ENCODE measurements around the gene CFTR. TPM values are rescaled to one million over a fixed set of nuclear protein-coding genes. Genes with fewer than 3 reads are reported as not detected.

CFTR gene
- total and polyA plus RNA-seq, 9 of the 15 experiments (the other 6 are each of a cell fraction or from before 2014, with no cell fraction given), result 0.20 TPM; not detected in 8

GRCh38 chr7:117559391-117559790 lies 79.6 kb downstream of the CFTR start:
- no peaks in the 10 kb centered on the region for H3K36me3 ChIP-seq (ENCODE audit: control insufficient read depth, insufficient read depth, low read length)
- H3K9ac ChIP-seq (ENCODE audit: insufficient read depth in 1 of 2, low read depth in 2 of 2, low read length in 2 of 2), result no peak overlapping the region
- no peaks in the 10 kb centered on the region for H3K9me1 ChIP-seq (ENCODE audit: control insufficient read depth, insufficient read depth, low read length)
- H4K20me1 ChIP-seq (replicated peaks; ENCODE audit: control insufficient read depth, insufficient read depth, low read length), result no peaks in the 10 kb centered on the region
- no peaks in the 10 kb centered on the region for H3K79me2 ChIP-seq (ENCODE audit: control insufficient read depth, insufficient read depth, low read length)
- intact Hi-C loops (cut with micrococcal nuclease), result no loop called here
- H3K27ac ChIP-seq (ENCODE audit: extremely low read depth, low read depth, low read length), result no peak overlapping the region
- H2AFZ ChIP-seq (ENCODE audit: low read depth, low read length), result no peak overlapping the region
- ChIA-PET POLR2A (no interaction called here), CTCF (ENCODE audit: low intra/inter-chr PET ratio) (no interaction called here)
- in situ Hi-C loops (cut with MboI), result no loop called here
- no peak for FAIRE-seq
- 0% methylated on average over 3 of the region's 3 CpGs for WGBS (ENCODE audit: insufficient coverage, low coverage, missing lambda C conversion rate)
- ATAC-seq, result no peak
- no peaks in the 10 kb centered on the region for H3K9me3 ChIP-seq (replicated peaks; ENCODE audit: control insufficient read depth, insufficient read depth, low read depth, low read length)
- BruUV-seq (replicated peaks), result no TSS peak
- no peak for DNase-seq (ENCODE audit: extremely low read depth in 1 of 4, low spot score in 3 of 4)
- TF ChIP-seq, protein P1, sequence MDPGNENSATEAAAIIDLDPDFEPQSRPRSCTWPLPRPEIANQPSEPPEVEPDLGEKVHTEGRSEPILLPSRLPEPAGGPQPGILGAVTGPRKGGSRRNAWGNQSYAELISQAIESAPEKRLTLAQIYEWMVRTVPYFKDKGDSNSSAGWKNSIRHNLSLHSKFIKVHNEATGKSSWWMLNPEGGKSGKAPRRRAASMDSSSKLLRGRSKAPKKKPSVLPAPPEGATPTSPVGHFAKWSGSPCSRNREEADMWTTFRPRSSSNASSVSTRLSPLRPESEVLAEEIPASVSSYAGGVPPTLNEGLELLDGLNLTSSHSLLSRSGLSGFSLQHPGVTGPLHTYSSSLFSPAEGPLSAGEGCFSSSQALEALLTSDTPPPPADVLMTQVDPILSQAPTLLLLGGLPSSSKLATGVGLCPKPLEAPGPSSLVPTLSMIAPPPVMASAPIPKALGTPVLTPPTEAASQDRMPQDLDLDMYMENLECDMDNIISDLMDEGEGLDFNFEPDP (CRISPR knock-in tag; IDR thresholded peaks at IDR 0.05), result no peak
- no peak for TF ChIP-seq DMBX1 (CRISPR knock-in tag; IDR thresholded peaks at IDR 0.05; ENCODE audit: borderline replicate concordance)
- TF ChIP-seq RBBP5 (IDR thresholded peaks at IDR 0.05; ENCODE audit: borderline replicate concordance, insufficient read depth, low read length, poor library complexity, severe bottlenecking), result no peak
- no peak for TF ChIP-seq FOXA1 (IDR thresholded peaks at IDR 0.05; ENCODE audit: borderline replicate concordance)
- no peak for TF ChIP-seq ZNF583 (CRISPR knock-in tag; IDR thresholded peaks at IDR 0.05)
- no peak for TF ChIP-seq ZNF224 (CRISPR knock-in tag; IDR thresholded peaks at IDR 0.05)
- TF ChIP-seq HNRNPUL1 (IDR thresholded peaks at IDR 0.05; ENCODE audit: low read length), result no peak
- TF ChIP-seq FOXK2 (conservative IDR thresholded peaks at IDR 0.05 in 1 of 2, IDR thresholded peaks at IDR 0.05 in 1 of 2; ENCODE audit: low read depth in 2 of 2), result no peak
- TF ChIP-seq BCOR (IDR thresholded peaks at IDR 0.05), result no peak
- no peak overlapping the region for H3K4me3 ChIP-seq
- no peaks in the 10 kb centered on the region for H3K4me1 ChIP-seq (replicated peaks in 1 of 2; ENCODE audit: control insufficient read depth in 2 of 2, insufficient read depth in 2 of 2, low read length in 2 of 2)
- H3K27me3 ChIP-seq (ENCODE audit: control insufficient read depth in 2 of 2, insufficient read depth in 2 of 2, low read length in 2 of 2), result no peaks in the 10 kb centered on the region
- H3K4me2 ChIP-seq (ENCODE audit: insufficient read depth, low read length), result no peak overlapping the region
